Stimulated activated naive CD8-positive, alpha-beta T cell treated with anti-CD3 and anti-CD28 coated beads, Interleukin-15, Interleukin-2, amounts not matched to agents 100 ng/mL and 50 ng/mL, for 24 hours (primary cell): Measurements from ENCODE around the gene ADD1.

Source experiments
- H3K27ac Mint-ChIP-seq: one replicate; pipeline ENCODE4 v1.8.0; 2021; ENCODE audit warnings: mild to moderate bottlenecking, mixed read lengths
- H3K27me3 Mint-ChIP-seq: one replicate; pipeline ENCODE4 v1.8.0; 2021; ENCODE audit warnings: mixed read lengths
- H3K36me3 Mint-ChIP-seq: one replicate; pipeline ENCODE4 v1.8.0; 2021; ENCODE audit warnings: low read depth, mixed read lengths
- H3K4me1 Mint-ChIP-seq: one replicate; pipeline ENCODE4 v1.8.0; 2021; ENCODE audit warnings: low read depth, mixed read lengths
- H3K4me3 Mint-ChIP-seq: one replicate; pipeline ENCODE4 v1.8.0; 2021; ENCODE audit warnings: mild to moderate bottlenecking, mixed read lengths
- H3K9me3 Mint-ChIP-seq: one replicate; pipeline ENCODE4 v1.8.0; 2021; ENCODE audit warnings: mixed read lengths

ADD1 gene

DNA sequence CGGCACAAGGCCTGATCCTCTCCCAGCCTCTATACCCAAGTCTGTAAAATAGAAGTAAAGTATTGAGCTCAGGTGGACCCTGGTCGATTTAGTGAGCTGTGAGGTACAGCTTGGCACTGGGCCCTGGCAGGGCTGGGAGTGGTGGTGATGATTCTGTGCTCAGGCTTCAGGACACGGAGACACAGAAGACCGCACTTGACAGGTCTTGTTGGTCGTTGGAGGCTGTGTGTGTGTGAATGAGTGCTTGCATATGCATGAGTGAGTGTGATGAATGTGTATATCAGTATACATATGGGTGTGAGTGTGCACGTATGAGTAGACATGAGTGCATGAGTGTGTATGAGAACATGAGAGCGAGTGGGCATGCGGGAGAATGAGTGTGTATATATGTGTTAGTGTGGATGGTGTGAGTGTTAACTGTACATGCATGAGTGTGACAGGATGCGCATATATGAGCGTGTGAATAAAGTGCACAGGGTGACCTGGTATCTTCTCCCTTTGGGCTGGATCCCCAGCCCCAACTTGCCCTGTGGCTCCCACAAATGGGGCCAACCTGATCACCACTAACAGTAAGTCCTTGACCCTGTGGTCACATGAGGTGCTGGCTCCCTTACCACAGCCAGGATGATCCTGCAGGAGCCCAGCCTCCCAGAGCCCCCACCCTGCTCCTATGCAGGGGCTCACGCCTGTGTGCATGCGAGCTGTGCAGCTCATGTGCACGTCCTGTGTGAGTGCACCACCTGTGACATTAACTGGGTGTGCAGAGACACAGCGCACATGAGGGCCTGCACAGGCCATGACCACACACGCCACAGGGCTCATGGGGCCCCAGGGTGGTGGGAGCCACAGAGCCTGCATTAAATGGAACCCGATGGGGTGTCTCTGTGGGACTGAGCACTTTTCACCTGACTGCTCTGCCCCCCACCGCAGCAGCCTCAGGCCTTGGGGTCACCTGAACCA lies 29.9 kb upstream of the ADD1 start:
- H3K4me3 Mint-ChIP-seq = peak overlapping the region; percentile 91
- H3K36me3 Mint-ChIP-seq = peaks cover 23% of the 10 kb centered on the region
- H3K4me1 Mint-ChIP-seq = peaks cover 67% of the 10 kb centered on the region
- no peaks in the 10 kb centered on the region for H3K9me3 Mint-ChIP-seq
- H3K27ac Mint-ChIP-seq = peak overlapping the region; percentile 95
- no peaks in the 10 kb centered on the region for H3K27me3 Mint-ChIP-seq

DNA sequence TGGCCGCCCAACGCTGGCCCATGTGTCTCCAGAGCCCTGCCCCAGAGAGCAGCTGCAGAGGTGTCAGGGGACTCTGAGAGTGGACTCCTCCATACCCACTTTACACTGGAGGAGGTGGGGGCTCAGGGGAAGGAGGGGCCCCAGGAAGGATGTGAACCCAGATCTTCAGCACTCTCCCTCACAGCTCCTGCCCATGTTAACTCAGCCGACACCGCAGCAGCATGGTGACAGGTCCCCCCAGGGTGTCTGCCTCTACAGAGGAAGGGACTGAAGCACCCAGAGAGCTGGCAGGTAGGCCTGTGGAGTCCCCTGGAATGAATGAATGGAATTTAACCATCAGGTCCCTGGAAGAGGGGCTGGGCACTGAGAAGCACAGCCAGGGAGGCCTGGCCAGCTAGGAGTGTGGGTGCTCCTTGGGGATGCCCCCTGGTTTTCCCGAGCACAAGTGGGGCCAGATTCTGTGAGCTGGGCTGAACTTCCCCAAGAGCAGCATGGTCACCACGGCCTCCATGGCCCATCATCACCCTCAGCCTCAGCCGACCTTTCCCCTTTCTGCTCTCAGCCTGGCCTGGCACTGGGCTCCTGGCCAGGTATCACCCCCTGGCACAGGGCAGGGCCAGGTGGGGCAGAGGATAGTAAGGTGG lies 28.9 kb upstream of the ADD1 start:
- no peaks in the 10 kb centered on the region for H3K27me3 Mint-ChIP-seq
- H3K36me3 Mint-ChIP-seq = peaks cover 23% of the 10 kb centered on the region
- H3K4me3 Mint-ChIP-seq = peak overlapping the region; percentile 91
- H3K27ac Mint-ChIP-seq = no peak overlapping the region
- H3K4me1 Mint-ChIP-seq = peaks cover 71% of the 10 kb centered on the region
- no peaks in the 10 kb centered on the region for H3K9me3 Mint-ChIP-seq

DNA sequence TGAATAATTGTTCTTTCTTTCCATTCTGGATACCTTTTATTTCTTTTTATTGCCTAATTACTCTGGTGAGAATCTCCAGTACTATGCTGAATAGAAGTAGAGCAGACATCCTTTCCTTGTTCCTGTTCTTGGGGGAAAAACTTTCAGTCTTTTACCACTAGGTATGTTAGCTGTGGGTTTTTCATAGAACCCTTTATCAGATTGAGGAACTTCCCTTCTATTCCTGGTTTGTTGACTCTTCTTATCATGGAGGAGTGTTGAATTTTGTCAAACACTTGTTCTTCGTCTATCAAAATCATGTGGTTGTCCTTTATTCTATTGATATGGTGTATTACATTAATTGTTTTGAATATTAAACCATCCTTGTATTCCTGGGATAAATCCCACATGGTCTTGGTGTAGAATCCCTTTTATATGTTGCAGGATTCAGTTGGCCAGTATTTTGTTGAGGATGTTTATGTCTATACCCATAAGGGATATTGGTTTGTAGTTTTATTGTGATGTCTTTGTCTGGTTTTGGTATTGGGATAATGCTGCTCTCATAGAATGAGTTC lies 27.2 kb upstream of the ADD1 start:
- Mint-ChIP-seq H3K9me3 (no peaks in the 10 kb centered on the region), H3K27ac (peak overlapping the region; percentile 64), H3K27me3 (no peaks in the 10 kb centered on the region), H3K4me3 (peak overlapping the region; percentile 72), H3K4me1 (peaks cover 63% of the 10 kb centered on the region), H3K36me3 (peaks cover 23% of the 10 kb centered on the region)

DNA sequence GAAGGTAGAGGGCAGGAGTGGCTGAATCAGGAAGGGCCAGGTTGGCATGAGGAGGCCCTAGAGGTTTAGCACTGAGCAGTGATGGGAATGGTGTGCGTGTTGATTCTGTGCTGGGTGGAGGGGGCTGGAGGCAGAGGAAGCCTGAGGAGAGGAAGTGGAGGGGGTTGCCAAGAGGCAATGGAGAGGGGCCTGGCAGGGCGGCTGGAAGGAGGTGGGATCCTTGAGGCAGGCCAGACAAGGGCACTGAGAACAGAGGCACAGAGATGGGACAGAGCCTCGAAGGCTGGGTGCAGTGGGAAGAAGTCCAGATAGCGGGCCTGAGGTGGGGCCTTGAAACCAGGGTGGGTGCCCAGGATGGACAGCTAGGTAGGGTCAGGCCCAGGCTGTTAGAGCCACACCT lies 26.5 kb upstream of the ADD1 start:
- peak overlapping the region; percentile 72 for H3K4me3 Mint-ChIP-seq
- H3K4me1 Mint-ChIP-seq = peaks cover 57% of the 10 kb centered on the region
- no peaks in the 10 kb centered on the region for H3K27me3 Mint-ChIP-seq
- peaks cover 23% of the 10 kb centered on the region for H3K36me3 Mint-ChIP-seq
- H3K27ac Mint-ChIP-seq = peak overlapping the region; percentile 64
- no peaks in the 10 kb centered on the region for H3K9me3 Mint-ChIP-seq

DNA sequence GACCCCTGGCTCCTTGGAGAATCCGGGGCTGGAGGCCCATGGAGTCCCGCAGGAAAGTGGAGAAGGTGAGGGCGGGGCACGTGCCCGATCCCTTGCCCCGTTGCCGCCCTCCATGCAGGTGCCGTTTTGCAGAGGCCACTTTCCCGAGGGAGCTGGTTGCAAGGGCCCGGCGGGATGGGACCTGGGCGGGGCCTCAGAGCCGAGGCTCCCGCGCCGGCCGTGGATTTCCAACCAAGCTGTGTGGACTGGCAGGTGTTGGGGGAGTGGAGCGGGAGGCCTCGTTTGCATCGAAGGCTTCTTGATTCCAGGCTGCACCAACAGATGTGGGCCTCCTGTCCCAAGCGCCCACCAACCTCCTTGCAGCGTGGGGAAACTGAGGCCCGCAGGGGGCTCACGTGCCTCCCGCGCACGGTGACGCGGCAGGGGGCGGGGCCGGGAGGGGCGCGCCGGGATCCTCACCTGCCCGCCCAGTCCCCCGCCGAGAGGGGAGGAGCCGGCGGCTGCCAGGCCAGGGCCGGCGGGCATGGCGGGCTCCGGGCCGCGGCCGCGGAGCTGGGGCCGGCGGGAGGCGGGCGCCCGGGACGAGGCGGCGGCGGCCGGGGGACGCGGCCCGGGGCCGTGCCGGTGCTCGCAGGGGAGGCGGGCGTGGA lies 25.8 kb upstream of the ADD1 start:
- Mint-ChIP-seq H3K4me3 (peak overlapping the region; percentile 72), H3K27ac (no peak overlapping the region), H3K4me1 (peaks cover 56% of the 10 kb centered on the region)

DNA sequence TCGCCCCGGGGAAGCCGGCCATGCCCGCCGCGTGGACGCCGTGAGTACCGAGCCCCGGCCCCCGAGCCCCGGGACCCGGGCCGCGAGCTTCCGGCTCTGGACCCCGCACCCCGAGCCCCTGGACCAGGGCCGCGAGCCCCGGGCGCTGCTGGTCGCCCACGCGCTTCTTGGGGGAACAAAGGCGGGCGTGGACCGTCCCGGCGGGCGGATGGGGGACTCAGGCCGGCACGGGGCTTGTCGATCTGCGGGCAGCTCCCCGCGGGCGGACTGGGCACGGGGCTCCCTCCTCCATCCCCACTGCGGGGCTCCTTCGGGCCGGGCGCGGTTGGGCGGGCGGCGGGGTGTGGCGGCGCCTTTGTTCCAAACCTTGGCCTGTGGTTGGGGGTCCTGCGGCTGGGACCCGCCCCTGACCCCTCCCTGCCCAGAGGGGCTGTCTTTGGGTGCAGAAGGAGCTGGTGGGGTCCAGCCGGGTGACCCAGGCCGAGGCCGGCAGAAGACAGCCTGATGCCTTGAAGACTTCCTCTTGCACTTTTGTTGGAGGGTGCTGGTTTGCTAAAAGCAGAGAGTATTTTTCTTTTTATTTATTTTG lies 25.2 kb upstream of the ADD1 start:
- H3K9me3 Mint-ChIP-seq = no peaks in the 10 kb centered on the region
- peaks cover 50% of the 10 kb centered on the region for H3K4me1 Mint-ChIP-seq
- peak overlapping the region; percentile 41 for H3K4me3 Mint-ChIP-seq
- H3K27ac Mint-ChIP-seq = no peak overlapping the region
- H3K36me3 Mint-ChIP-seq = peaks cover 22% of the 10 kb centered on the region
- no peaks in the 10 kb centered on the region for H3K27me3 Mint-ChIP-seq

More for the DNA sequence above, 25.8 kb upstream of the ADD1 start:
- peaks cover 23% of the 10 kb centered on the region for H3K36me3 Mint-ChIP-seq
- no peaks in the 10 kb centered on the region for H3K27me3 Mint-ChIP-seq
- H3K9me3 Mint-ChIP-seq = no peaks in the 10 kb centered on the region

DNA sequence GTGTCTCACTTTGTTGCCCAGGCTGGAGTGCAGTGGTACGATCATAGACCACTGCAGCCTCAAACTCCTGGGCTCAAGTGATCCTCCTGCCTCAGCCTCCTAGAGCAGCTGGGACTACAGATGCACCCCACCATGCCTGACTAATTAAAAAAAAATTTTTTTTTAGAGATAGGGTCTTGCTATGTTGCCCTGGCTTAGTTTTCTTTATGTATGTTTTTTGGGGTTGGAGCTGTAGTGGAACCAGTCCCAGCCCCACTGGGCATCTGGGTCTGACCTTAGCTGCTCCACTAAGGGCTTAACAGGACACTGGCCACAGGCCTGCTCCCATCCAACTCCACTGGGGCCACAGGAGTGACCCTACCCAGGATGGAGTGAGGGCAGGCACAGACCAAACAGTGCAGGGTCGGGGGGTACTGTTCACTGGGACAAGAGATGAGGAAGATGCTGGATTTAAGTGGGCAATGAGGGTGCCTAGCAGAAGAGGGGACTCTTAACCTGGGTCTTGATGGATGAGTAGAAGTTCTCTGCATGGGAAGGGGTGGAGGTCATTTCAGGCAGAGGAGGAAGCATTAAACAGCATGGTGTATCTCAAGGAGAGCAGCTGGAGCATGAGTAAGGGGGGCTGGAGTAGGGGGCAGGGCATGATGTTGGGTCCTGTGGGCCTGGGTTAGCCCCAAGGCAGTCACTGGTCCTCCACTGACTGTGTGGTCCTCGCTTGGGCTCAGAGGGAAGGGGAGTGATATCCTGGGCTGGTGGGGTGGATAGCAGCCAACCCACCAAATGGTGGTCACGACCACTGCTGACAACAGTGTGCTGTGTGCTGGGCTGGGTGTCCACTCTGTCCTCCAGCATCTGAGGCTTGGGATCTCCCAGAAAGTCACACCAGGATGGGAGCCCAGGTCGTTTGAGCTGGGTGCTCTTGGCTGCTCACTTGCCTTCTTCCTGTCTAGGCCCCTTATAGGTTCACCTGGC lies 24.1 kb upstream of the ADD1 start:
- H3K4me1 Mint-ChIP-seq = peaks cover 39% of the 10 kb centered on the region
- peaks cover 22% of the 10 kb centered on the region for H3K36me3 Mint-ChIP-seq
- no peaks in the 10 kb centered on the region for H3K27me3 Mint-ChIP-seq
- H3K9me3 Mint-ChIP-seq = no peaks in the 10 kb centered on the region
- H3K27ac Mint-ChIP-seq = peak overlapping the region; percentile 68
- H3K4me3 Mint-ChIP-seq = peak overlapping the region; percentile 0

DNA sequence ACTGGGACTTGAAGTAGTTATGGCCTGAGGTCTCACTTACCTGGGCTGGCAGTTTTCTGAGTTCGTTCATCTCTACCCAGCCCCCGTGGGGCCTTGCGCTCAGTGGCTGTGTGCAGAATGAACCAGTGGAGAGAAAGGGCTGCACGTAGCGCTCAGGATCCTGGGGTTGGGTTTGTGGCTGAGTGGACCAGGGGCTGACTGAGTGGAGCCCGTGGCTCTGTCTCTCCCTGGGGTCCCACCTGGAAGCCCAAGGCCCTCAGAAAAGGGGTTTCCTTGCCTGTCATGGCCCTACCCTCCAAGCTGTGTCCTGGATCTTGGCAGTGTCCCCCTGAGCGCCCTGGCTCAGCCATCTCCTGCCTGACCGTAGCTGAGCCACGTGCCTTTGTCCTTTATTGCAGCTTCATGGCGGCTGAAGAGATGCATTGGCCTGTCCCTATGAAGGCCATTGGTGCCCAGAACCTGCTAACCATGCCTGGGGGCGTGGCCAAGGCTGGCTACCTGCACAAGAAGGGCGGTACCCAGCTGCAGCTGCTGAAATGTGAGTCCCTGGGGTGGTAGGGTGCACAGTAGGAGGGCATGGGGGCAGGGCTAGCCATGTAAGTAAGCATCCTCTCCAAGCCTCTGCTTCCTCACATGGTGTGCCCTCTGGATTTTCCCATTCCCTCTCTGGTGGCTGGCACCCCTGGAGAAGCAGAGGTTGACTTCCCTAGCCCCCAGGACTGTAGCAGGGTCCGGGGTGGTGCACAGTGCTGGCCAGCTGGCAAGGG lies 23.2 kb upstream of the ADD1 start:
- Mint-ChIP-seq H3K9me3 (no peaks in the 10 kb centered on the region), H3K27ac (no peak overlapping the region), H3K36me3 (peaks cover 26% of the 10 kb centered on the region), H3K27me3 (no peaks in the 10 kb centered on the region), H3K4me3 (no peak overlapping the region), H3K4me1 (peaks cover 32% of the 10 kb centered on the region)

DNA sequence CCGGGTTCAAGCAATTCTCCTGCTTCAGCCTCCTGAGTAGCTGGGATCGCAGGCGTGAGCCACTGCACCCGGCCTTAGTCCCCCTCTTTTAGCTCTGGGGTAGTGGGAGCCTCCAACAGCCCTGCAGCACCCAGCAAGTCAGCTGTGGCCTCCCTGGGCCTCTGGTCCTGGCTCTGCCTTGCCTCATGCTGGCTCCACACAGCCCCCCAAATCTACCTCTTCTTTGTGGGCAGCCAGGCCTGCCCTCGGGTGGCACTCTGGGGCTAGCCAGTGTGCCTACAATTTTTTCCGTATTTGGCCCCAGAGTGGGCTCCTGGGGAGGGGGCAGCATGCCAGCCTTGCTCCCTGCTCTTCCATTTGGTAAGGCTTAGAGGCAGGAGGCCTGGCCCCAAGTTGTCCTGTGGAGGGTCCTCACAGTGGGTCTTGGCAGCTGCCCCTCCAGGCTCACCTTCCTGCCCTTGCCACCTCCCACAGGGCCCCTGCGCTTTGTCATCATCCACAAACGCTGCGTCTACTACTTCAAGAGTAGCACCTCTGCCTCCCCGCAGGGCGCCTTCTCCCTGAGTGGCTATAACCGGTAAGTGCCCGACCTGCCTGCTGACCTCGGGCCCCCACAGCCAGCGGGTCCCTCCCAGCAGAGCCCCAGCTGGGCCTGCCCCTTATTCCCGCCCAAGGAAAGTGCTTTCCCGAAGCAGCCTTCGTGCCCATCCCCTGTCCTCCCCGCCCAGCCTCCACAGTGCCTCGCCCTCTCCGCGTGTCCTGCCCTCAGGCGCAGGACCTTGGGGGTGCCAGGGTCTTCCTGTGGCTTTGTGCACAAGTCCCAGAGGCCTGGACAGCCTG lies 21.0 kb upstream of the ADD1 start:
- H3K9me3 Mint-ChIP-seq = no peaks in the 10 kb centered on the region
- no peaks in the 10 kb centered on the region for H3K27me3 Mint-ChIP-seq
- no peak overlapping the region for H3K4me3 Mint-ChIP-seq
- no peak overlapping the region for H3K27ac Mint-ChIP-seq
- peaks cover 9% of the 10 kb centered on the region for H3K4me1 Mint-ChIP-seq
- peaks cover 26% of the 10 kb centered on the region for H3K36me3 Mint-ChIP-seq

DNA sequence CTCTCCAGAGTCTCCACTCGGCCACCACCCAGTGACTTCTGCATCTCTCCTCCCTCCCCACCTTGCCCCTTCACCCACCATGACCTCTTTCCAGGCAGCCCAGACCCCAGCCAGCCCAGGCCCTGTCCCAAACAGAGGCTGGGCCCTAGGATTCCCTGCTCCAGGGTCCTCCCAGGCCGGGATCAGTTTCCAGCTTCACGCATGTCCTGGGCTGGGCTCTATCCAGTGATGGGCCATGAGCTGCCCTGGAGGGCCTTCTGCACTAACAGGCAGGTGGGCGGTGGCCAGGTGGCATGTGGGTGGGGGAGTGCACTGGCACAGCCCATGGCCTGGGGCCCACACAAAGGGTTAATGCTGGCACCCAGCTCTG lies 20.4 kb upstream of the ADD1 start:
- peaks cover 29% of the 10 kb centered on the region for H3K36me3 Mint-ChIP-seq
- no peak overlapping the region for H3K4me3 Mint-ChIP-seq
- no peaks in the 10 kb centered on the region for H3K27me3 Mint-ChIP-seq
- no peak overlapping the region for H3K27ac Mint-ChIP-seq
- no peaks in the 10 kb centered on the region for H3K9me3 Mint-ChIP-seq
- peaks cover 8% of the 10 kb centered on the region for H3K4me1 Mint-ChIP-seq

DNA sequence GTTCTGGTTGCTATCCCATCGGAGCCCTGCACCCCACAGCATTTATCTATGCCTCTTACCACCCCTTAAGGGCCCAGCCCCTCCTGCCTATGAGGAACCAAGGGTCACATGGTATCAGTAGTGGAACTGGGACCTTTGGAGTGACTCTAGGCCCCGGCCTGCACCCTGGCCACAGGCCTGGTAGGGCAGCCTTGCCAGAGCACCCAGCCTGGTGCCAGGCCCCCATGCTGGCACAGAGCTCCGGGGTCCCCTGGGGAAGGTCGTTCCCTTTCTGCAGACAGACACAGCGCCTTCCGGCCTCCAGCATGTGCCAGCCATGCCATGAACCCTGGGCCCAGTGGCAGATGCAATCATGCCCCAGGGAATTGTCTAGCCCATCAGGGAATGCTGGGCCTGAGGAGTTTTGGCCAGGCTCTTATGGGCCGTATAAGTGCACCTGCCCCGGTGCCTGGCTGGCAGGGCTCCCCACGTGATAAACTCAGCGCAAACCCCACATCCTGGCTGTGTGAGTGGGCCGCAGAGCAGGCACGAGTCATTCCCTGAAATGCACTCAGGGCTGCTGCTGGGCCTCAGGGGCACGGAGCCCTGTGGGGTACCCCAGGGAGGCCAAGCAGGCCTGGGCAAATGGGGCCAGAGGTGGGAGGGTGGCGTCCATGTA lies 19.8 kb upstream of the ADD1 start:
- peaks cover 33% of the 10 kb centered on the region for H3K36me3 Mint-ChIP-seq
- H3K9me3 Mint-ChIP-seq = no peaks in the 10 kb centered on the region

DNA sequence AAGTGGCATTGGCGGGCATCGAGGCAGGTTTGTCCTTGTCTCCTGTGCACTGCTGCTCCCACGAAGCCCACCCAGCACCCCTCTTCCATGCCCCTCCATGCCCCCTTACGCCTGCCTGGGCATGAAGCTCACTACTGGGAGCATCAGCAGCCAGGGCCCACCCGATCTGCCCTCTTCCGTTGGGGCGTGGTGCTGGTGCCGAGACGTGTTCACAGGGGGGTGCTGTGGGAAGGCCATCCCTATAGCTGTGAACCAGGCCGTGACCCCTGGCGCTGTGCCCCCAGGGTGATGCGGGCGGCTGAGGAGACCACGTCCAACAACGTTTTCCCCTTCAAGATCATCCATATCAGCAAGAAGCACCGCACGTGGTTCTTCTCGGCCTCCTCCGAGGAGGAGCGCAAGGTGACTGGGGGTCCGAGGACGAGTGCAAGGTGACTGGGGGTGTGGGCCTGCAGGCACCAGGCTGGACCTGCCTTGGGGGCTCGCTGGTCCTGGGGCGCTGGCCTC lies 19.3 kb upstream of the ADD1 start:
- no peaks in the 10 kb centered on the region for H3K9me3 Mint-ChIP-seq
- H3K27me3 Mint-ChIP-seq = no peaks in the 10 kb centered on the region
- no peak overlapping the region for H3K27ac Mint-ChIP-seq
- peaks cover 7% of the 10 kb centered on the region for H3K4me1 Mint-ChIP-seq
- H3K4me3 Mint-ChIP-seq = no peak overlapping the region
- H3K36me3 Mint-ChIP-seq = peaks cover 37% of the 10 kb centered on the region

More for the DNA sequence above, 19.8 kb upstream of the ADD1 start:
- H3K27ac Mint-ChIP-seq = no peak overlapping the region
- no peak overlapping the region for H3K4me3 Mint-ChIP-seq
- peaks cover 8% of the 10 kb centered on the region for H3K4me1 Mint-ChIP-seq
- no peaks in the 10 kb centered on the region for H3K27me3 Mint-ChIP-seq
